HCT116 (cell line): ENCODE measurements around the gene SIN3B. TPM values are rescaled to one million over a fixed set of nuclear protein-coding genes. Genes with fewer than 3 reads are reported as not detected.

Experiments used
- ATAC-seq: fragments of 200-7000 bp; cut with Tn5 transposase; 2 replicates; pipeline ENCODE4 v1.9.1; 2020; ENCODE audit warnings: mild to moderate bottlenecking, moderate library complexity
- BruUV-seq: library from RNA; stranded (reverse); fragments of 400-500 nt; replicated peaks from 2 replicates; lab custom pipeline; 2021; lab: Mats Ljungman, UMichigan
- CTCF ChIA-PET: fragments of 300-600 bp; sonication (Branson Sonifier 250); formaldehyde crosslinking; loops from one replicate; lab custom pipeline; 2021; ENCODE audit warnings: antibody characterized with exemption; lab: Charles Lee
- POLR2A ChIA-PET: fragments of 300-600, 350-600 bp; sonication (Branson Sonifier 250); formaldehyde crosslinking; loops from one replicate; lab custom pipeline; 2021; ENCODE audit warnings: antibody characterized with exemption; lab: Charles Lee
- RAD21 ChIA-PET, 2 experiments: fragments of 300-600 bp; sonication (Branson Sonifier 250); formaldehyde crosslinking; loops; one replicate each; lab custom pipeline; 2023; ENCODE audit warnings: low total read pairs in 2 of 2; ENCODE audit not compliant: uncharacterized antibody in 2 of 2, unreplicated experiment in 2 of 2, low non-redundant PET in 1 of 2; lab: Charles Lee
- DNase-seq: peaks from one replicate; pipeline ENCODE4 v3.0.0-alpha.2; 2010; ENCODE audit warnings: low read depth, low spot score
- H2AFZ ChIP-seq: fragments of 200-600 bp; shearing (Covaris generic), sonication (generic); 2 replicates; pipeline ENCODE4 v1.6.1; 2017; ENCODE audit warnings: low read depth, mixed run types, mixed read lengths, antibody characterized with exemption, low read length; ENCODE audit not compliant: poor library complexity, severe bottlenecking
- H3K27ac ChIP-seq: 2 replicates; pipeline ENCODE4 v1.5.1; 2012; ENCODE audit warnings: low read depth, low read length
- H3K27me3 ChIP-seq: fragments of 200-600 bp; sonication (generic); 2 replicates; pipeline ENCODE4 v1.6.1; 2016; ENCODE audit warnings: mixed run types, low read length, mixed read lengths; ENCODE audit not compliant: insufficient read depth
- H3K36me3 ChIP-seq, 2 experiments: fragments of 200-500 bp in 1 of 2; fragments of 200-600 bp in 1 of 2; sonication (Bioruptor generic) in 1 of 2; sonication (generic) in 1 of 2; 2 replicates each; pipeline versions ENCODE4 v1.5.1 to v1.6.1; 2014 to 2016; ENCODE audit warnings: low read length in 2 of 2, inconsistent platforms in 1 of 2, mixed read lengths in 1 of 2, mixed run types in 1 of 2; ENCODE audit not compliant: insufficient read depth in 2 of 2, control insufficient read depth in 1 of 2
- H3K4me1 ChIP-seq, 2 experiments: fragments of 200-600 bp in 1 of 2; sonication (generic) in 1 of 2; 2 replicates each; pipeline versions ENCODE4 v1.5.1 to v1.6.1; 2012 to 2017; ENCODE audit warnings: low read length in 2 of 2, inconsistent platforms in 1 of 2, mild to moderate bottlenecking in 1 of 2, mixed read lengths in 1 of 2, mixed run types in 1 of 2, moderate library complexity in 1 of 2; ENCODE audit not compliant: insufficient read depth in 2 of 2, control insufficient read depth in 1 of 2
- H3K4me2 ChIP-seq: fragments of 200-600 bp; sonication (generic); 2 replicates; pipeline ENCODE4 v1.6.1; 2017; ENCODE audit warnings: mixed run types, low read length, mixed read lengths
- H3K4me3 ChIP-seq, 2 experiments: fragments of 200-600 bp in 1 of 2; sonication (generic) in 1 of 2; replicated peaks in 1 of 2; 2 replicates each; pipeline ENCODE4 v1.5.1; 2011 to 2016; ENCODE audit warnings: low read length in 2 of 2, control low read depth in 1 of 2, low read depth in 1 of 2, mild to moderate bottlenecking in 1 of 2, mixed read lengths in 1 of 2, mixed run types in 1 of 2
- H3K79me2 ChIP-seq: fragments of 200-600 bp; sonication (generic); 2 replicates; pipeline ENCODE4 v1.6.1; 2017; ENCODE audit warnings: mild to moderate bottlenecking, mixed run types, low read length, moderate library complexity, mixed read lengths; ENCODE audit not compliant: insufficient read depth
- H3K9ac ChIP-seq: fragments of 200-600 bp; sonication (generic); 2 replicates; pipeline ENCODE4 v1.6.1; 2016; ENCODE audit warnings: low read length, mixed read lengths
- H3K9me2 ChIP-seq: fragments of 200-600 bp; sonication (generic), shearing (Covaris generic); 2 replicates; pipeline ENCODE4 v1.6.1; 2017; ENCODE audit warnings: mixed run types, mild to moderate bottlenecking, moderate library complexity; ENCODE audit not compliant: insufficient read depth
- H3K9me3 ChIP-seq, 2 experiments: fragments of 200-500 bp in 1 of 2; fragments of 200-600 bp in 1 of 2; sonication (Bioruptor generic) in 1 of 2; sonication (generic) in 1 of 2; 2 replicates each; pipeline ENCODE4 v1.6.1; 2014 to 2017; ENCODE audit warnings: low read length in 2 of 2, mixed read lengths in 2 of 2, inconsistent platforms in 1 of 2, low read depth in 1 of 2, mild to moderate bottlenecking in 1 of 2, mixed run types in 1 of 2, moderate library complexity in 1 of 2; ENCODE audit not compliant: control insufficient read depth in 1 of 2, insufficient read depth in 1 of 2
- H4K20me1 ChIP-seq: fragments of 200-600 bp; sonication (generic), shearing (Covaris generic); 2 replicates; pipeline ENCODE4 v1.6.1; 2017; ENCODE audit warnings: mixed run types, mild to moderate bottlenecking, moderate library complexity; ENCODE audit not compliant: insufficient read depth
- ATF3 ChIP-seq: IDR thresholded peaks from 2 replicates; pipeline ENCODE4 v1.6.1; 2012
- CBX3 ChIP-seq: IDR thresholded peaks from 2 replicates; pipeline ENCODE4 v1.6.1; 2012; ENCODE audit warnings: low read depth
- CEBPB ChIP-seq: IDR thresholded peaks from 2 replicates; pipeline ENCODE4 v1.6.1; 2012; ENCODE audit warnings: low read depth
- ELF1 ChIP-seq: IDR thresholded peaks from 2 replicates; pipeline ENCODE4 v1.6.1; 2012; ENCODE audit warnings: low read depth, borderline replicate concordance
- EZH2 ChIP-seq: fragments of 200-600 bp; sonication (generic); IDR thresholded peaks from 2 replicates; pipeline ENCODE4 v1.6.1; 2017; ENCODE audit warnings: antibody characterized with exemption, mixed run types
- EZH2phosphoT487 ChIP-seq: fragments of 200-600 bp; IDR thresholded peaks from 2 replicates; pipeline ENCODE4 v1.6.1; 2018; ENCODE audit warnings: antibody characterized with exemption, borderline replicate concordance
- FOSL1 ChIP-seq: IDR thresholded peaks from 2 replicates; pipeline ENCODE4 v1.6.1; 2012; ENCODE audit warnings: low read depth
- POLR2A ChIP-seq: IDR thresholded peaks from 2 replicates; pipeline ENCODE4 v1.7.0; 2011; ENCODE audit warnings: borderline replicate concordance; ENCODE audit not compliant: insufficient read depth, insufficient read length; ENCODE audit errors: extremely low read depth
- POLR2AphosphoS5 ChIP-seq: IDR thresholded peaks from 2 replicates; pipeline ENCODE4 v1.6.1; 2011; ENCODE audit warnings: mild to moderate bottlenecking, low read depth, low read length, moderate library complexity
- RAD21 ChIP-seq: IDR thresholded peaks from 2 replicates; pipeline ENCODE4 v1.6.1; 2012; ENCODE audit warnings: low read depth, mild to moderate bottlenecking
- REST ChIP-seq: IDR thresholded peaks from 2 replicates; pipeline ENCODE4 v1.6.1; 2012; ENCODE audit warnings: low read depth
- SRF ChIP-seq: IDR thresholded peaks from 2 replicates; pipeline ENCODE4 v1.6.1; 2012; ENCODE audit warnings: low read depth
- TCF7L2 ChIP-seq: IDR thresholded peaks from 2 replicates; pipeline ENCODE4 v1.7.0; 2011; ENCODE audit warnings: borderline replicate concordance, inconsistent platforms; ENCODE audit not compliant: insufficient read depth, insufficient read length; ENCODE audit errors: extremely low read depth
- ZBTB33 ChIP-seq: IDR thresholded peaks from 2 replicates; pipeline ENCODE4 v1.6.1; 2011; ENCODE audit warnings: mild to moderate bottlenecking, low read length, moderate library complexity; ENCODE audit not compliant: insufficient replicate concordance; ENCODE audit errors: extremely low read depth
- ZFX ChIP-seq: fragments of 450-650 bp; IDR thresholded peaks from 2 replicates; pipeline ENCODE4 v1.6.1; 2017
- intact Hi-C: fragments of 100-400 bp; cut with micrococcal nuclease; formaldehyde crosslinking; loops from 2 replicates; pipeline ENCODE4 v1.10.0; 2022
- total RNA-seq: library from RNA; stranded (reverse); gene quantifications from one replicate; pipeline ENCODE4 v1.2.1, GENCODE V29; 2021; ENCODE audit not compliant: unreplicated experiment

The SIN3B gene
- total RNA-seq, 1 experiment from 2014 or later: 59.9 TPM

GRCh38 chr19:16831531-16831930 lies 2.3 kb downstream of the SIN3B start (continued):
- no peak for TF ChIP-seq ZBTB33
- TF ChIP-seq ZFX: no peak
- TF ChIP-seq CBX3: no peak
- TF ChIP-seq EZH2phosphoT487: no peak
- no peak for TF ChIP-seq SRF
- no peak for TF ChIP-seq REST

- Histone ChIP-seq H3K4me3 (no peak overlapping the region), H3K4me2 (no peak overlapping the region), H3K9me2 (no peaks in the 10 kb centered on the region), H3K4me1 (peaks cover 6 to 17% of the 10 kb centered on the region in 2 experiments), H3K79me2 (peaks cover 40% of the 10 kb centered on the region), H3K9me3 (no peaks in the 10 kb centered on the region), H3K27ac (no peak overlapping the region)
- intact Hi-C loops: no loop called here
- no TSS peak for BruUV-seq
- ChIA-PET CTCF (no interaction called here), POLR2A (no interaction called here)
- DNase-seq: no peak
- no peak for TF ChIP-seq POLR2AphosphoS5
- TF ChIP-seq TCF7L2: no peak
- TF ChIP-seq EZH2phosphoT487: no peak
- no peak for TF ChIP-seq ATF3
- no peak for TF ChIP-seq POLR2A
- no peak for TF ChIP-seq EZH2
- no peak for TF ChIP-seq ZFX
- TF ChIP-seq RAD21: no peak
- TF ChIP-seq ELF1: no peak
- TF ChIP-seq CEBPB: no peak
- no peak for TF ChIP-seq FOSL1
- TF ChIP-seq, all 23 proteins: peak for 0
- Histone ChIP-seq H4K20me1 (no peaks in the 10 kb centered on the region), H2AFZ (no peak overlapping the region), H3K9ac (no peak overlapping the region), H3K27me3 (no peaks in the 10 kb centered on the region), H3K36me3 (peaks cover 23 to 28% of the 10 kb centered on the region in 2 experiments)
- no peak for ATAC-seq
- RAD21 ChIA-PET: no interaction called here
These were observed 5.5 kb downstream of the SIN3B start for GRCh38 chr19:16834747-16835146.
